Kidney glomerular epithelial cell (primary cell): ENCODE measurements around the gene NCAM1.
A peak's percentile ranks its signal among the peaks of the same experiment; 100 is the strongest.

Experiments used
- DNase-seq: peaks from one replicate; lab custom pipeline; 2025; lab: John Stamatoyannopoulos, UW

The NCAM1 gene

GRCh38 chr11:113172382-113172951 is 211.2 kb downstream of the NCAM1 start:
- no peak for DNase-seq

DNA sequence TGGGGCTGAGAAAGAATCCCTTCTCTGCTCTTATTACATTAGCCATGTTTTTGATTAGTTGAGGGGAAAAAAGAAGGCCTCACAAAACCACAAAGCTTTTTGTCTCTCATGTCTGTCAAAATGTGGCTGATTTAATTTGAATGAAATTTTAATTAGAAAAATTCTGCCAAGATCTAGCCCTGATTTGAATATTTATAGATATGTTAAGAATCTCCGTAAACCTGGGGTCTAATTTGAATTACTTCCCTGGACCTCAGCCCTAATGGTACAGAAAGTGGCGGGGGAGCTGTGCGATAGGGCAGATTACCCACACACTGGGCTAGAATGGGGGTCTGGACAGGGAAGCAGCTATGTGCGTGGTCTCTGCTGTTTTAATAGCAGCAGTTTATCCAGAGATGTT is 211.9 kb downstream of the NCAM1 start:
- no peak for DNase-seq

DNA sequence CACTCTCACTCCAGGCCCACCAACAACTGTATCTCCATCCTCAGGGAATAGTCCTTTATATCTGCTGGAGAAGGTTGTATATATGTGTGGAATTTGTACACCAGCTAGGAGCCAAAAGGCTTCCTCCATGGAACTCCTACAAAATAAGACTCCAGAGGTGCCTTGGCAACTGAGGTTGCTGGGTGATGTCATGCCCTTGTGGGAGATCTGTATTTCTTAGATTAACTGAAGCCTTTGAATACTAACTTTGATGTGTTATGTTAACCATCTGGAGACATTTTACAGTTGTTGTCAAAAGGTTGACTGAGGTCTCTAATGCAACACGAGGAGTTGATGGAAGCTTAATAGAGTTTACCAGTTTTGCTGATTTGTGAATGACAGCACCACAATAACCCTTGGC is 213.7 kb downstream of the NCAM1 start:
- no peak for DNase-seq

GRCh38 chr11:113176599-113177360 is 215.6 kb downstream of the NCAM1 start:
- peak; percentile 49 for DNase-seq

GRCh38 chr11:113177671-113178070 is 216.5 kb downstream of the NCAM1 start:
- no peak for DNase-seq

GRCh38 chr11:113178381-113179070 is 217.3 kb downstream of the NCAM1 start:
- no peak for DNase-seq

DNA sequence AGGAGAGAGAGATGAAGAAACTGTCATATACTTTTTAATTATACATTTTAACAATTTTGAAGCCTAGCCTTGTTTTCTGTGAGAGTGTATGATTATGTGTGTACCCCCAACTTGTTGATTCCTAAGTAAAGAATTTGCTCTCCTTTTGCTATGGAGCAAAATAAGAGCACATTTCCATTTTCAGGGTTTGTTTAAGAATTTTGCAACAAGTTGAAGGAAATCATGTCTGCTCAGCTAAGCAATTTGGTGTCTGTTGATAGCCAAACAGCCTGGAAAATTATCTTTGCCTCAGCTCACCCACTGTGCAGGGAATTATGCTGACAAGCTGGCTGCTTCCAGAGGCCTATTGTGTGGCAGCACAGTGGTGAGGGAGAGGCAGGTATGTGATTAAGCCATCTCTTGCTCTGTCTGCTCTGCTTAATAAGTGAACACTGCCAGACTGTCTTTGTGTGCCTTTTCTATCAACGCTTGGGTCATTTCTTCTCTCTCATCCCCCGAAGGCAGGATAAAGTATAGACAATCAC is 218.0 kb downstream of the NCAM1 start:
- no peak for DNase-seq

DNA sequence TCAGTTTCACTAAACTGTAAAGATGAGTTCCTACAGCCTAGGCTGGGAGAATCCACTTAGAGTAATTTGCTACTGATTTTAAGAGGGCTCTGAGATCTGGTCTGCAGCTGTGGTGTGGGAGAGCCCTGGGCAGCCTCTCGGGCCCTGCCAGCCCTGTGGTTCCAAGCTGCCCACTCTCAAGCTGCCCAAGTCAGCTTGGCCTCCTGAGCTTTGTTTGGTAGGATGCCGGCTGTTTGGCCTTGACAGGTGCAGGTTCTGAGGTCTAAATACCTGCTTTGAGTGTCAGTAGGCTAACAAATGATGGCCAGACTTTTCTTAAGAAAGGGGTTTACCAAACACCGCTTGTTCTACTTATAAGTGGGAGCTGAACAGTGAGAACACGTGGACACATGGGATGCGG is 219.9 kb downstream of the NCAM1 start:
- DNase-seq: no peak

DNA sequence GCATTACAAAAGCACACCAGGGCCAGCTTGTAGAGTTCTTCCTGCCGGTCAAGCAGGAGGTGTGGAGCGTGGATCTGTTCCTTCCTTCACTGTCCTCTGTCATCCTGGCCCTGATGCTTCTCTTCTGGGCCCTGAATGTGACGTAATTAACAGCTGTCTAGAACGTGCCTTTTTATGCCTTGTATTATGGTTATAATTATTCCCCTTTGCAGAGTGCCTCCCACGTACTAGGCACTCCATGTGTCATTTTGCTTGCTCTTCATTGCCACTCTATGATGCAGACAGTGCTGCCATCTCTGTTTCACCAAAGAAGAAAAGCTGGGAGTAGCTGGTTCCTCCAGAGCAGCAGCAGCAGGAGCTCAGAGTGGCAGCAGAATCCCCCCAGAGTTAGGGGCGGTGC is 221.1 kb downstream of the NCAM1 start:
- no peak for DNase-seq

DNA sequence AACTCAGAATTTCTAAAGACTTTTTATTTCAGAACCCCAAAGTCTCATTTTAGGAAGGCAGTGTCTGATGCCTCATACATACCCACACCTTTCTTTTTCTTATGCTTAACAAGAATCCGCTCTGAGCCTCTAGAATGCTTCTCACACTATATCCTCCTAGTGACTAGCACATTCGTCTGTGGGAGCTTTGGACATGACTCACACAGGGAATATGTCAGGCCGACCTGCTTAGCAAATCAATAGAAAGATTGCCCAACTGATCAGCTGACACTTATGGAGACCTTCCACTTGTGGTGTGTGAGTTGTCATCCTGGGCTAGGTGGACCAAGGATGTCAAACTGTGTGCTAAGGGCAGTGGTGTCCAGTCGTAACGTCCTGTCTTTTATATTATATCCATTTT is 223.3 kb downstream of the NCAM1 start:
- DNase-seq: peak; percentile 4

- no peak for DNase-seq
Observed at GRCh38 chr11:113188371-113188834, 227.2 kb downstream of the NCAM1 start.

GRCh38 chr11:113189909-113190667 is 228.9 kb downstream of the NCAM1 start:
- DNase-seq: no peak

GRCh38 chr11:113192121-113192925 is 231.1 kb downstream of the NCAM1 start:
- DNase-seq: no peak

GRCh38 chr11:113193016-113193415 is 231.8 kb downstream of the NCAM1 start:
- DNase-seq: no peak

DNA sequence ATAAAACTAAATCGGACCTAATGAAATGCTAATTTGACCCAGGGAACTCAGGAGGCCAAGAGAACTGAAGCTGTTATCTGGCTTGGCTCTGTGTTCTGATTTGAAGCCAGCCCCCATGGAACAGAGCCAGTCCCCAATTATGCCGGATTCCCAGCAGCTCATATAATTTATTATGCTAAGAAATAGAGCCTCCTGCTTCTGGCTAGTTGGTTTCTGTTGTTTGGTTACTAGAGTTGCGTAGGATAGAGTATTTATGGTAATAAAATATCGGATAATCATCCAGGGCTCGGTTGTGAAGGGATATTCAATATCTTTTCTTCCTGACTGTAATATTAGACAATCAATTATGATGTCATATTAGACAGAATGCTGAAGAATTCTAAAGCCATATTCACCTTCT is 232.7 kb downstream of the NCAM1 start:
- no peak for DNase-seq

DNA sequence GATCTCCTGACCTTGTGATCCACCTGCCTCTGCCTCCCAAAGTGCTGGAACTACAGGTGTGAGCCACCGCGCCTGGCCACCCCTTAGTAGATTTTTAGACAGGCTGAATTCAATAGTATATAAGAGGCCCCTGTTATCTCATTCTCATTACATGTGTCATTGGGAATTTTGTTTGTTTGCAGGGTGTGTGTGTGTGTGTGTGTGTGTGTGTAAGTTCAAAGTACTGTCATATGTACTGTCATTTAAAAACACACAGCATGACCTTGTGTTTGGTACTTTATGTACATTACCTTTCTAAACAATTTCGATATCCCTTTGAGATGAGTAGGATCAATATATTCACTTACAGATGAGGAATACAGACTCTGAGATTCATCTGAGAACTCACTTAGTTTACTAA is 234.5 kb downstream of the NCAM1 start:
- no peak for DNase-seq

- DNase-seq: no peak
Observed at GRCh38 chr11:113197446-113197845, 236.2 kb downstream of the NCAM1 start.

GRCh38 chr11:113198972-113199661 is 237.9 kb downstream of the NCAM1 start:
- no peak for DNase-seq

DNA sequence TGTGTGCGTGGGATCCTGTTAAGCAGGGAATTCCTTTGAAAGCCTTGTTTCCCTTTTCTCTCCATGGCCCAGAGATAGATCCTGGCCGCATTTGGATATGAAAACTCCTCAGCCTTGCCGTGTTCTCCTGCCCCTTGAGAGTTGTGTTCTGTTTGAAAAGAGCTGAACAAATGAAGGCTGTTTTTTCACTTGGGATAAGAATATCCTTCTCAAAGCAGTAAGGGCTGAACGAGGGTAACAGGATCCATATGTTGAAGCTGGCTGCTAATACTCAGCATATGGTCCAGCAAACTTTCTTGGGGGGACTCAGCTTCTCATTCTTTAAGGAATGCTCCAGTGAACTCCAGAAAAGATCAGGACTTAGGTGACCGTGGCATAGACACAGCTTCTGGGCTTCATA is 238.6 kb downstream of the NCAM1 start:
- DNase-seq: no peak

- no peak for DNase-seq
Observed at GRCh38 chr11:113201054-113201818, 240.0 kb downstream of the NCAM1 start.
